Activated B cell treated with CpG ODN at 0.5 μM for 24 hours (primary cell): ENCODE results near the gene CDH1. TPM values are rescaled to one million over a fixed set of nuclear protein-coding genes. Genes with fewer than 3 reads are reported as not detected.

Experiments used
- ATAC-seq: fragments of 200-7000 bp; cut with Tn5 transposase; one replicate; pipeline ENCODE4 v1.10.0; 2021; ENCODE audit warnings: low read depth, mild to moderate bottlenecking, moderate library complexity
- CTCF ChIA-PET: fragments of 350-600 bp; sonication (Branson Sonifier 250); formaldehyde crosslinking; loops from one replicate; lab custom pipeline; 2021; ENCODE audit warnings: antibody characterized with exemption; lab: Charles Lee
- POLR2A ChIA-PET: fragments of 350-600 bp; sonication (Branson Sonifier 250); formaldehyde crosslinking; loops from one replicate; lab custom pipeline; 2021; ENCODE audit warnings: antibody characterized with exemption; lab: Charles Lee
- DNase-seq: peaks from one replicate; pipeline ENCODE4 v3.0.0; 2022
- H3K27ac Mint-ChIP-seq: one replicate; pipeline ENCODE4 v1.8.0; 2020; ENCODE audit warnings: mixed read lengths
- H3K27me3 Mint-ChIP-seq: one replicate; pipeline ENCODE4 v1.8.0; 2021; ENCODE audit warnings: mixed read lengths
- H3K36me3 Mint-ChIP-seq: one replicate; pipeline ENCODE4 v1.8.0; 2021; ENCODE audit warnings: low read depth, mixed read lengths
- H3K4me1 Mint-ChIP-seq: one replicate; pipeline ENCODE4 v1.8.0; 2021; ENCODE audit warnings: mixed read lengths
- H3K4me3 Mint-ChIP-seq: one replicate; pipeline ENCODE4 v1.8.0; 2020; ENCODE audit warnings: mild to moderate bottlenecking, mixed read lengths
- H3K9me3 Mint-ChIP-seq: one replicate; pipeline ENCODE4 v1.8.0; 2020; ENCODE audit warnings: mixed read lengths
- intact Hi-C: fragments of 100-400 bp; cut with micrococcal nuclease; formaldehyde crosslinking; loops from one replicate; pipeline ENCODE4 v1.15.1; 2024
- total RNA-seq: library from RNA; stranded (reverse); gene quantifications from 2 replicates; pipeline ENCODE4 v1.2.3, GENCODE V29; 2022
- TF ChIP-seq, protein P1 (sequence below): fragments of 200-600 bp; IDR thresholded peaks from one replicate; pipeline ENCODE4 v1.8.0; 2022; ENCODE audit warnings: antibody characterized with exemption, mild to moderate bottlenecking

The CDH1 gene
- total RNA-seq, 1 donor from 2014 or later, result 8.2 TPM

DNA sequence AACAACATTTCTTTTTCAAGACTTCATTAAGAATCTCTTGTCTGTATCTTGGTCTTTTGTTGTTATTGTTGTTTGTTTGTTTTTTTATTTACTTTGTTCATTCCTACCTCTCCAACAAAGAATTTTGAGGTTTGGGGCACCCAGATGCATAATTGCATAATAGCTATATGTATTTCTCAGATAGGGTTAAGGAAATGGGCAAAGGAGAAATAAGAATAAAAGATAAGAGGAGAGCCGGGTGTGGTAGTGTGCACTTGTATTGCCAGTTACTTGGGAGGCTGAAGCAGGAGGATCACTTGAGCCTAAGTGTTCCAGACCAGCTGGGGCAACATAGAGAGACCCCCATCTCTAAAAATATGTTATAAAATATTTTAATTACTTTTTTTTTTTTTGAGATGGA lies 30.5 kb downstream of the CDH1 start:
- peaks cover 2% of the 10 kb centered on the region for H3K4me1 Mint-ChIP-seq
- CTCF ChIA-PET, result no interaction called here
- intact Hi-C loops, result no loop called here
- DNase-seq (no peak), ATAC-seq (no peak)
- H3K27me3 Mint-ChIP-seq, result peaks cover 2% of the 10 kb centered on the region
- TF ChIP-seq, protein P1, sequence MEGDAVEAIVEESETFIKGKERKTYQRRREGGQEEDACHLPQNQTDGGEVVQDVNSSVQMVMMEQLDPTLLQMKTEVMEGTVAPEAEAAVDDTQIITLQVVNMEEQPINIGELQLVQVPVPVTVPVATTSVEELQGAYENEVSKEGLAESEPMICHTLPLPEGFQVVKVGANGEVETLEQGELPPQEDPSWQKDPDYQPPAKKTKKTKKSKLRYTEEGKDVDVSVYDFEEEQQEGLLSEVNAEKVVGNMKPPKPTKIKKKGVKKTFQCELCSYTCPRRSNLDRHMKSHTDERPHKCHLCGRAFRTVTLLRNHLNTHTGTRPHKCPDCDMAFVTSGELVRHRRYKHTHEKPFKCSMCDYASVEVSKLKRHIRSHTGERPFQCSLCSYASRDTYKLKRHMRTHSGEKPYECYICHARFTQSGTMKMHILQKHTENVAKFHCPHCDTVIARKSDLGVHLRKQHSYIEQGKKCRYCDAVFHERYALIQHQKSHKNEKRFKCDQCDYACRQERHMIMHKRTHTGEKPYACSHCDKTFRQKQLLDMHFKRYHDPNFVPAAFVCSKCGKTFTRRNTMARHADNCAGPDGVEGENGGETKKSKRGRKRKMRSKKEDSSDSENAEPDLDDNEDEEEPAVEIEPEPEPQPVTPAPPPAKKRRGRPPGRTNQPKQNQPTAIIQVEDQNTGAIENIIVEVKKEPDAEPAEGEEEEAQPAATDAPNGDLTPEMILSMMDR, result no peak
- POLR2A ChIA-PET, result no interaction called here
- no peaks in the 10 kb centered on the region for H3K36me3 Mint-ChIP-seq
- no peak overlapping the region for H3K4me3 Mint-ChIP-seq
- H3K27ac Mint-ChIP-seq, result no peak overlapping the region
- no peaks in the 10 kb centered on the region for H3K9me3 Mint-ChIP-seq

DNA sequence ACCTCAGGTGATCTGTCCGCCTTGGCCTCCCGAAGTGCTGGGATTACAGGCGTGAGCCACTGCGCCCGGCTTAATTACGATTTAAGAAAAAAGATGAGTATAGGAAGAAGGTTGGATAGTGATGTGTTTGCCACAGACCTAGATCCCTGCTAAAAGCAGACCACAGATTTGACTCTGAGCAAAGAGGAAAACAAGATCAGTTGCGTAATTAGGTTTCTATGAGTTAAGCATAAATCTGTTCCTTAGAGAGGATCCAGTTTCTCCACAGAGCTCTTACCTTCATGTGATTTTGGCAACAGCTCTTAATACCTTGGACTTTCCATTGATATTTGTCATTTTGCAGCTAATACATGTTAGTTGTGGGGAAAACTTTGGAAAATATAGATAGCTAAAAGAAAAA lies 31.1 kb downstream of the CDH1 start:
- intact Hi-C loops, result no loop called here
- H3K4me3 Mint-ChIP-seq, result no peak overlapping the region
- H3K27ac Mint-ChIP-seq, result no peak overlapping the region
- H3K4me1 Mint-ChIP-seq, result peaks cover 2% of the 10 kb centered on the region
- no peaks in the 10 kb centered on the region for H3K36me3 Mint-ChIP-seq
- ATAC-seq (no peak), DNase-seq (no peak)
- CTCF ChIA-PET, result no interaction called here
- TF ChIP-seq, protein P1, result no peak
- peaks cover 2% of the 10 kb centered on the region for H3K27me3 Mint-ChIP-seq
- H3K9me3 Mint-ChIP-seq, result no peaks in the 10 kb centered on the region
- POLR2A ChIA-PET, result interaction anchor here (0.6 kb wide), 1 partner anchor 16 kb away, joined by 6 read pairs; no protein-coding TSS in a partner anchor

DNA sequence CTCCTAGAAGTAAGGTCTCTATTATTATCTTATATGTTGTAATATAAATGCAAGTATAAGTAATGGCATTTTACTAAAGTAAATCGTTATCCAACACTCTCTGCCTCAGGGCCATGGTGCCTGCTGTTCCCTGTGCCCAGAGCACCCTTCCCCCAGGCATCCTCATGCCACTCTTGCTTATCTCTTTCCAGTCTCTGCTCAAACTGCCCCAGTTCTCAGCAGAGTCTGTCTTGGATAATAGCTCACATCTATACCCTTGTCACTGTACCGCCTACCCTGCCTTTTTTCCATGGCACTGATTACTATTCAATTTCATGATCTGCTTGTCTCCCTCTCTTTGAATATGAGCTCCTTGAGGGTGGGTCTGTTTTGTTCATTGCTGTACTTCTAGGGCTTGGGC lies 31.7 kb downstream of the CDH1 start:
- ChIA-PET POLR2A (interaction anchor here (0.6 to 1.0 kb wide), 2 partner anchors 12 to 17 kb away, joined by 4 to 6 read pairs; no protein-coding TSS in a partner anchor), CTCF (no interaction called here)
- H3K4me3 Mint-ChIP-seq, result no peak overlapping the region
- H3K27me3 Mint-ChIP-seq, result peaks cover 4% of the 10 kb centered on the region
- TF ChIP-seq, protein P1, result no peak
- DNase-seq (no peak), ATAC-seq (no peak)
- no peaks in the 10 kb centered on the region for H3K9me3 Mint-ChIP-seq
- H3K27ac Mint-ChIP-seq, result no peak overlapping the region
- intact Hi-C loops, result no loop called here
- H3K36me3 Mint-ChIP-seq, result no peaks in the 10 kb centered on the region
- H3K4me1 Mint-ChIP-seq, result peaks cover 2% of the 10 kb centered on the region

DNA sequence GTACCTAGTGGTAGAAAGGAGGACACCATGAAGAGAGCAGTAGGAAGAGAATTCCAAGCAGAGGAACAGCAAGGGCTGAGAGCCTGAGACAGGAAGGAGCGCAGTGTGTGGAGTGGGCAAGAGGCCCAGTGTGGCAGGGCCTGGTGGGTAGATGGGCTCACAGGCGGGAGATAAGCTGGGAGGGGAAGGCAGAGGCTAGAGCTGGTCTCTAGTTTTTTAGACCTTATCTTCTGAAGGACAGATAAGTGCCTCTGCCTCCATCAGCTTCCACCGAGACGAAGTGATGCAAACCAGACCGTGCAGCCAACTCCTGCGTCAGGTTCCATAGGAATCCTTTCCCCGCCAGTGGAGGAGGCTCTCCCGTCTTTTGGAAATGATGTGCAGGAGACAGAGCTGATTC lies 33.6 kb downstream of the CDH1 start:
- POLR2A ChIA-PET, result no interaction called here
- no peaks in the 10 kb centered on the region for H3K36me3 Mint-ChIP-seq
- no peak for DNase-seq
- CTCF ChIA-PET, result no interaction called here
- H3K4me3 Mint-ChIP-seq, result no peak overlapping the region
- TF ChIP-seq, protein P1, result no peak
- intact Hi-C loops, result no loop called here
- H3K27ac Mint-ChIP-seq, result no peak overlapping the region
- no peak for ATAC-seq
- H3K27me3 Mint-ChIP-seq, result peaks cover 4% of the 10 kb centered on the region
- H3K9me3 Mint-ChIP-seq, result no peaks in the 10 kb centered on the region
- no peaks in the 10 kb centered on the region for H3K4me1 Mint-ChIP-seq

DNA sequence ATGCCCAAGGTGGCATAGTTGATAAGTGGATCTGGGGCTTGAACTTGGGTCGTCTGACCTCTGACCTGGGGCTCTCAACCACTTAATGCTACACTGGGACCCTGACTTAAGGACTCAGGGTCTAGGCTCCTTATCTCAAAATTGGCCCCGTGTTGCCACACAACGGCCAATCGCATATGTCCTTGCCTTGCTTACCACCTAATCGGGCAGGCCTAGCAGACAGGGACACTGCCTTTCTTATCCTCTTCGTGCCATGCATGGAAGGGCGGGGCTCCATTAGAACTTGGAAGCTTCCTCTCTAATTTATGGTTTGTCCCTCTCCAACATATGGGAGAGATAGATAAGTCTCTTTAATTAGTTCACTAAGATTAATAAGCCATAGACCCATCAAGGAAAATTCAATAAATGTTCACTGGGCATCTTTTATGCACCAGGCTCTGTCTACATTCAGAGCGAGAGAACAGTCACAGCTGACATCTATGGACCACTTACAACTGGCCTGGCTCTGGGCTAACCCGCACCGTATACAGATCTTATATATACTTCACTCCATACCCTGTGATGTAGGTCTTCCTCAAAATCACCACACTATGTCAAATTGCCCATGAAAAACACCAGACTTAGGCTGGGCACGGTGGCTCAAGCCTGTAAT lies 35.1 kb downstream of the CDH1 start:
- CTCF ChIA-PET, result no interaction called here
- Mint-ChIP-seq H3K36me3 (no peaks in the 10 kb centered on the region), H3K4me1 (no peaks in the 10 kb centered on the region), H3K27ac (no peak overlapping the region), H3K27me3 (peaks cover 4% of the 10 kb centered on the region), H3K4me3 (no peak overlapping the region), H3K9me3 (no peaks in the 10 kb centered on the region)
- ATAC-seq (no peak), DNase-seq (no peak)
- intact Hi-C loops, result no loop called here
- TF ChIP-seq, protein P1, result no peak
- POLR2A ChIA-PET, result interaction anchor here (0.6 to 0.7 kb wide), 2 partner anchors 13 to 14 kb away, joined by 5 to 6 read pairs; no protein-coding TSS in a partner anchor
